NCI-H526 (cell line): ENCODE data around the gene TMEM9.

ENCODE experiments used
- DNase-seq, 2 experiments: peaks; one replicate each; lab custom pipeline; 2025; lab: John Stamatoyannopoulos, UW

Gene TMEM9

GRCh38 chr1:201145132-201145531 is 9.1 kb downstream of the TMEM9 start:
- DNase-seq, result no peak

DNA sequence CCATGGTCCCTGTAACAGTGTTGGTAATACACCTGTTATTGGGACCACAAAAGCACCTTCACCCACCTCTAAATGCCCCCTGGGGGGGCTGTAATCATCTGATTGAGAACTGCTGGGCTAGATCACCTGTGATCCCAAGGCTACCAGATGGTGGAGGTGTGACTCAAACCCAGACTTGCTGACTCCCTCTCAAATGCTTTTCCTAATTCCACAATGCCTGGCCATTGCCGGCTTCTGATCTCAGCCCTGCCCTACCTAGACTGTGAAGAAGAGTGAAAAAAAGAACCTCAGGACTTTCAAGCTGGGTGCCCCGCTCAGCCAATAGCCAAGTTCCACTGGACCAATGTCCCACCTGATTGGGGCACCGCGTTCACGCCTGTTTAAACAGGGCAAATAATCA is 9.6 kb downstream of the TMEM9 start:
- no peak for DNase-seq

GRCh38 chr1:201143726-201144635 is 10.3 kb downstream of the TMEM9 start:
- no peak for DNase-seq

DNA sequence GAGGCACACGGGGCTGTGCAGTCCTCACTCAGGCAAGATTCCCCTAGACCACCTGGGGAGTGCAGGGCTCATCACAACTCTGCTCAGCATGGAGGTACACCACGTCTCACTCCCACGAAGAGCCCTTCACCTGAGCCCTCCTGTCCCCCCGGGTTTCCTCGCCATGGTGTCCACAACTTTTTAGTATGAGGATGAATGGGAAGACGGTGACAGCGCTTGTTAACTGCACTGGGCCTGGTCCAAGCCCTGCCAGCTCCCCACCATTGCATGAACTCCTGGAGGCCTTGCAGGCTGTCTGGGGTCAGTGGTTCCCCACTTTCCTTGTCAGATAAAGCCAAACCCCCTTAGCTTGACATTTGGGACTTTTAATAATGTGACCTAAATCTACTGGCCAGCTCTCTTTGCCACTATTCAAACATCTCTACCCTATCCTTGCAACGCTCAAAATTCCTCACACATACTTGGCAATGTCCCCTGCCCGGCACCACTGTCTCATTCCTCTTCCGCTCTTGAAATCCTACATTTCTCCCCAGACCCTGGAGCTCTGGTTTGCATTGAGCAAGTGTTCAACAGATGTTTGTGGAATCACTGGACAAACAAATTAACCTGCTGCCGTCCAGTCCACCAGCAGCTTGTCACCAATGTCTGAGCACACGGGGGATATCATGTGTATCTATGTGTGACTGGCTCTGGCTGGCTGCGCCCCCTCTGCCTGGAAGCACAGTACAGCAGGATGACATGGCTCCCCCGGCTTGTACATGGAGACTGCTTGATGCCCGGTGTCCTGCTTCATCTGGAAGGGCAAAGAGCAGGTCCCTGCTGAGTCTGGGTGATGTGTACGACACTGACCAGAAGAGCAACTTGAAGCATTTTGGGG is 11.2 kb downstream of the TMEM9 start:
- no peak for DNase-seq

- DNase-seq, result no peak
Observed at GRCh38 chr1:201142011-201142848, 12.0 kb downstream of the TMEM9 start.

- no peak for DNase-seq
Observed at GRCh38 chr1:201141418-201141817, 12.9 kb downstream of the TMEM9 start.

DNA sequence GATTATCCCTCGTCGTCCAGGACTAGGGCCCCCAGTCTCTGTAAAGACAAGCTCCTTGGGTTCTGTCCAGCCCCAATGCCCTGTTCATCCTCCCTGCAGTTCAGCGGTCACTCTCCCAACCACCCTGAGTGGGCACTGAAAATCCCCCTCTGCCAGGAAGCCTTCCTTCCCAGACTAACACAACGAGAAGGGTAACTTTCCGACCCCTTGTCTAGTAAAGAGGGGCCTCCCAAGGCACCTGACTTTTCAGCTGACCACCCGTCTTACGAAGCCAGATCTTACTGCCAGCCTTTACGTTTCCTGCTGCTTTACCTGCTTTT is 13.4 kb downstream of the TMEM9 start:
- no peak for DNase-seq

DNA sequence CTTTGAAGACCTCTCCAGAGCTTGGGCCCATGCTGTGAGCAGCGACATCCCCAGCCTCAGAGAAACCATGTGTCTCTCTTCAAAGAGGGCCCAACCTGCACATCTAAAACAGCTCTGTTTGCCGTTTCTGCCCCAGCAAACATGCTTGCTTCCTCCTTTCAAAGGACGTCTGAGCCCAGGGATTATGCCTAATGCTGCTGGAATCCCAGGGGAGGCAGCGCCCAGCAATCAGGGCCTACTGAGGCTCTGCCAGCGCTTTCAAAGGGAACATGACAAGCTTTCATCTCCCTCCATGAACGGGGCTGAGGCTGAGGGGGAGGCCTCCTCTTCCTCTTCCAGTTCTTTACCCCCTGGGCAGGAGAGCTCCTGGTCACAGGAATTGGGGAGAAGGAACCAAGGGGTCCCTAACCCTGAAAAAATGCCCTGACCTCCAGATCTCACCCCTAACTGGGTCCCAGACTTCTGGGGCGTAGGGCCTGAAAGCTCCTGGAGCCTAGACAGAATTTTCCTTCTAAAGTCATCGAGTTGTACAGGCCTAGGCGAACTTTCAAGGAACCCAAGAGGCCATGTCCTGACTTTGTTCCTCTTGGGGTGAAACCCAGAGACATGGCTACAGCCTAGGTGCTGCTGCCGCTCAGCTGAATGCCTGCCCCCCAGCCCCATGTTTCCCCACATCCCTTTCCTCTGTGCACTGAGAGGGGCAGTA is 13.9 kb downstream of the TMEM9 start:
- DNase-seq, result peak in 1 of 2 experiments; percentile 4

- no peak for DNase-seq
Observed at GRCh38 chr1:201139756-201140155, 14.5 kb downstream of the TMEM9 start.

DNA sequence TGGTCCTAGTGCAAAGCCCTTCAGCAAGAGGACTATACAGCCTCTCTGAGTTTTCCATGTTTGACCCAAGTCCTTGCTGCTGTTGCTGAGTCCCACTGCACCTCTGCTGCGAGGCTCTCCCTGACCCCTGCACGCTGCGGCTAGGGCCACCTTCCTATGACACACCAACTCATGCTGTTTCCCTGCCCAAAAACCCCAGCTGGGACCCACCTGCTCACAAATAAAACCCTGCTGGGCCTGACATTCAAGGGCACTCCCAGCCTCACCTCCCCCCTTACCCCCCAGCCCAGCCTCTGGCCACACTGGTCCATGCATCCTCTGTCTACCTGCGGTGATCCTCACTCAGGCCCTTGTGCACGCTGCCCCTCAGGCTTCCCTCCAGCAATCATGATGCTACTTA is 15.0 kb downstream of the TMEM9 start:
- DNase-seq, result no peak

GRCh38 chr1:201138311-201138840 is 15.9 kb downstream of the TMEM9 start:
- no peak for DNase-seq

DNA sequence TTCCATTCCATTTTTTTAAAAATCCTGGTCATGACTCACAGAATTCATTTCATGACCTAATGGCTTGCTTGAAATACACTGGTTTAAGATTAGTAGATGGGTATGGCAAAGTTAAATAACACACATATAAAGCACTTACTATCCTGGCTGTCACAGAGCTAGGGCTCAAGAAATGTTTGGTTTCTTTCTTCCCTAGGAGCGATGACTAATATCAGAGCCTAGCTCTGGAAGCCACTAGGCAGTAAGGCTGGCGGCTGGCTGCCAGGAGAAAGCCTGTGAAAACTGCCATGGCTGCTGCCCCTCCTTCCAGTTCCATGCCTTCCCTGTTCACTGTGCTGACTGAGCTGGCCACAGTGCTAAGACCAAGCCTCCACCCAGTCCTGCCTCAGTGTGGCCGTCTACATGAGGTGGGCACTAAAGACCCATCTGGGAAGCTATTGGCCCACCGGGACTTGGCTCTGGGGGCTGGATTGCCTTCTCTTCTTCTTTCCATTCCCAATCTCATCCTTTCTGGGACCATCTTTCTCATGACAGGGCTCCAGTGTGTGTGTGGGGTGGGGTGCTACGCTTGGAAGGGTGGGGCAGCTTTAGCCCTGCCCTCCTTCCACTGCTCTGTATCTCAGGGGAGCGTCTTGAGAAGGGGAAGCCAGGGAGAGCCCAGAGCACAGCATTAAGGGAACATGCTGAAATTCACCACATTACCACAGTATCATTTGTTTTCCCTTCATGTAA is 16.5 kb downstream of the TMEM9 start:
- no peak for DNase-seq

GRCh38 chr1:201137024-201137392 is 17.3 kb downstream of the TMEM9 start:
- no peak for DNase-seq

GRCh38 chr1:201136355-201137023 is 17.8 kb downstream of the TMEM9 start:
- no peak for DNase-seq

DNA sequence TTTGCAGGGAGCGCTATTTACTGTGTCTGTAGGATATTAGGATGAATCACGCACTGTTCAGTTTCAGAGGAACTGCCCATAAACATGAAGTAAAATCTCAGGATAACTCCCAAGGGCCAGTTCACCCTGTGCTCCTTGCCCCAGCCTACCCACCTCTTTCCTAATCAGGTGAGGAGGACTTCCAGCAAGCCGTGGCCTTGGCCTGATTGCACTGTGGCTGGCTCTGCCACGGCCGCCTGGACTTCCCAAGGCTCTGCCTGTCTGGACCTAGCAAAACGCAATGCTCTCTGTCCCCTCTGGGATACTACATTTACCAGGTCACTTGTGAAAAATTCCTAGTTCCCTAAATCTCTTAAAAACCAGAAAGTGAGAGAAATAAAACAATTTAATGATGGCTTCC is 19.9 kb downstream of the TMEM9 start:
- no peak for DNase-seq

DNA sequence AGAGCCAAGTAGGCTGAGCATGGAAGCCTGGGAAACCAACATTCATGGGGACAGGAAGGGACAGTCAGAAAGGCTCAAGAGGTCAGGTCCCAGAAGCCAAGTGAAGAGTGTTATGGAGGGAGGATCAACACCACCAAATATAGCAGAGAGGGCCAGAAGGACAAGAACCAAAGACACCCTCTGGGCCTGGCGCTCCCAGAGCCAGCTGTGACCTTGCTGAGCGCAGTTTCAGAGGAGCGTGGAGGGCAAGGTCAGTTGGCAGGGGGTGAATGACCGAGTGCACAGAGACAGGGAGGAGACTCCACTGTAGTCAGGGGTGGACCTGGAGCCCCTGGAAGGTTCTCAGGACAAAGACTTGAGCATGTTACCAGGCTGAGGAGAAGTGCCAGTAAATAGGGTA is 22.9 kb downstream of the TMEM9 start:
- no peak for DNase-seq

DNA sequence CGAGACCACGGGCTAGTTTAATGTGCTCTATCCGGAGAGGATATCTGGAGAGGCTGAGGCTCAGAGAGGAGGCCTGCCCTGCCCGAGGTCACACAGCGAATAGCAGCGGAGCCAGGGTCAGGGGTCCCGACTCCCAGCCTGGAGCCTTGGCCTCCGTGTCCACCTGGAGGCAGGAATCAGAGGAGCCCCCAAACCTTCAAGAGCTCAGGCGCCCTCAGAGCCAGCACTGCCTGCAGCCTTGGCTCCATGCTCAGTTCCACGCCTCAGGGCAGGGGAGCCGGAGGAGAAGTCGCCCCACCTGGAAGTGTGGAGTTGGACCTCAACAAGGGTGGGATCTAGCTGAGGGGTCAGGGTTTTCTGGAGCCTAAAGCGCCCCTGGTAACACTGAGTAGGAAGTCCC is 25.3 kb downstream of the TMEM9 start:
- no peak for DNase-seq

DNA sequence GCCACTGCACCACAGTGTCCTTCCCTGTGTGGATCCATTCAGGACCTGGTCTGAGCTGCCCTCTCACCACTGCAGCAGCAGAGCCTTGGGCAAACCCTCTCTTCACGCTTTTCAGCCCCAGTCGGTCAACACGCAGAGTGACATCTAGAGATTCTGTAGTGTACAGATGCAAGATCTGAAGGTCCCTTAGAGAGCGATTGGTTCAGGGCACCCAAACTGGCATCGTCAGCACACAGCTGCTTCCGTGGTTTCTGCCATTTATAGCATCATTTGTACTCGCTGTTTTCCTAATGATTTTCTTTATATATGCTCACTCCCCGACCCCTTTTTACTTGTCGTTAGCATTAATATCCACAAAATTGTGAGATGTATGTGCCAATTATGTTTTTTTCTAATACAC is 25.8 kb downstream of the TMEM9 start:
- DNase-seq, result no peak

DNA sequence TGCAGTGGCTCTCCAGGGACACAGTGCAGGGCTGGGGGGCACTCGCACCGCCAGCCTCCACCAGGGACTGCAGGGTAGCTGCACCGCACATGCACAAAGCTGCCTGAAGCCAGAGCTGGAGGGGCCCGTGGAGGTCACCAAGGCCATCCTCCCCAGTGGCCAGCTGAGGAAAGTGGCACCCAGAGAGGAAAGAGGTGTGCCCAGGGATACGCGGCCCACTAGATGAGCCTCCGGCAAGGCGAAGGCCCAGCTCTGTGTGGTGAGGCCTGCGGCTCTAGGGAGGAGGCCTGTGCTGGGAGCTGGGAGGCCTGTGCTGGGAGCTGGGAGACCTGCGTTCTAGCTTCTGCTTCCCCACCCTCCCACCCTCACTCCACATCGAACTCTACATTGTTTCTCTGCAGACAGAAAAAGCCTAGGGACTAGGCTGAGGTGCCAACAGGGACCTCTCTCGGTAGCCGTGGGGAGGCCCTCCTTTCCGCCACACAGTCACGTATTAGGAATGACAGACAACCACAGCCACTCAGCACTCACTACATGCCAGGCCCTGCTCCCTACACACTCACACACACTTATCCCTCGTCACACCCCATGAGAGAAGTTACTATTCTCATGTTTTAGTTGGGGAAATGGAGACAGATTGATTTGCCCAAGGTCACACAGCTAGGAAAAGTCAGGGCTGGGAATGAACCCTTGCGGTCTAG is 26.4 kb downstream of the TMEM9 start:
- no peak for DNase-seq
